Karpas-422 (cell line): ENCODE measurements around the gene SIPA1. TPM values are rescaled to one million over a fixed set of nuclear protein-coding genes. Genes with fewer than 3 reads are reported as not detected.

Source experiments
- DNase-seq: peaks from one replicate; pipeline ENCODE4 v3.0.0-alpha.2; 2015
- H2AFZ ChIP-seq: fragments of 200-600 bp; sonication (generic); 2 replicates; pipeline ENCODE4 v1.6.1; 2014; ENCODE audit warnings: antibody characterized with exemption, low read length, mixed read lengths
- H3K27ac ChIP-seq: fragments of 200-600 bp; sonication (generic); 2 replicates; pipeline ENCODE4 v1.5.1; 2014; ENCODE audit warnings: mild to moderate bottlenecking, low read length, moderate library complexity
- H3K27me3 ChIP-seq: fragments of 200-600 bp; sonication (generic); 2 replicates; pipeline ENCODE4 v1.6.1; 2014; ENCODE audit warnings: low read length, mixed read lengths
- H3K36me3 ChIP-seq: fragments of 200-600 bp; sonication (generic); 2 replicates; pipeline ENCODE4 v1.6.1; 2014; ENCODE audit warnings: low read length, mixed read lengths; ENCODE audit not compliant: insufficient read depth
- H3K4me1 ChIP-seq: fragments of 200-600 bp; sonication (generic); 2 replicates; pipeline ENCODE4 v1.6.1; 2014; ENCODE audit warnings: mild to moderate bottlenecking, low read length, mixed read lengths
- H3K4me2 ChIP-seq: fragments of 200-600 bp; sonication (generic); 2 replicates; pipeline ENCODE4 v1.6.1; 2014; ENCODE audit warnings: low read length, low read depth, mild to moderate bottlenecking; ENCODE audit not compliant: poor library complexity, severe bottlenecking
- H3K4me3 ChIP-seq: fragments of 200-600 bp; sonication (generic); 2 replicates; pipeline ENCODE4 v1.5.1; 2014; ENCODE audit warnings: mild to moderate bottlenecking, antibody characterized with exemption, low read length, mixed read lengths
- H3K79me2 ChIP-seq: fragments of 200-600 bp; sonication (generic); 2 replicates; pipeline ENCODE4 v1.6.1; 2014; ENCODE audit warnings: mild to moderate bottlenecking, low read length, mixed read lengths
- H3K9ac ChIP-seq: fragments of 200-600 bp; sonication (generic); 2 replicates; pipeline ENCODE4 v1.6.0; 2014; ENCODE audit warnings: low read length
- H3K9me2 ChIP-seq: fragments of 200-600 bp; sonication (generic), shearing (Covaris generic); replicated peaks from 2 replicates; pipeline ENCODE4 v1.6.0; 2014; ENCODE audit warnings: mild to moderate bottlenecking, low read length, moderate library complexity; ENCODE audit not compliant: insufficient read depth
- H3K9me3 ChIP-seq: fragments of 300-700, 200-600 bp; sonication (generic); 2 replicates; pipeline ENCODE4 v1.6.1; 2014; ENCODE audit warnings: low read length, mixed read lengths
- H4K20me1 ChIP-seq: fragments of 200-600 bp; sonication (generic); 2 replicates; pipeline ENCODE4 v1.6.1; 2014; ENCODE audit warnings: mild to moderate bottlenecking, antibody characterized with exemption, low read length, low read depth; ENCODE audit not compliant: insufficient read depth
- total RNA-seq: library from RNA; depleted of rRNA; stranded (reverse); fragments of >200 nt; shearing (Covaris generic); gene quantifications from 2 replicates; pipeline ENCODE4 v1.2.3, GENCODE V29; 2014; ENCODE audit warnings: low replicate concordance

SIPA1 gene
- total RNA-seq, 1 experiment from 2014 or later = 74.6 TPM

DNA sequence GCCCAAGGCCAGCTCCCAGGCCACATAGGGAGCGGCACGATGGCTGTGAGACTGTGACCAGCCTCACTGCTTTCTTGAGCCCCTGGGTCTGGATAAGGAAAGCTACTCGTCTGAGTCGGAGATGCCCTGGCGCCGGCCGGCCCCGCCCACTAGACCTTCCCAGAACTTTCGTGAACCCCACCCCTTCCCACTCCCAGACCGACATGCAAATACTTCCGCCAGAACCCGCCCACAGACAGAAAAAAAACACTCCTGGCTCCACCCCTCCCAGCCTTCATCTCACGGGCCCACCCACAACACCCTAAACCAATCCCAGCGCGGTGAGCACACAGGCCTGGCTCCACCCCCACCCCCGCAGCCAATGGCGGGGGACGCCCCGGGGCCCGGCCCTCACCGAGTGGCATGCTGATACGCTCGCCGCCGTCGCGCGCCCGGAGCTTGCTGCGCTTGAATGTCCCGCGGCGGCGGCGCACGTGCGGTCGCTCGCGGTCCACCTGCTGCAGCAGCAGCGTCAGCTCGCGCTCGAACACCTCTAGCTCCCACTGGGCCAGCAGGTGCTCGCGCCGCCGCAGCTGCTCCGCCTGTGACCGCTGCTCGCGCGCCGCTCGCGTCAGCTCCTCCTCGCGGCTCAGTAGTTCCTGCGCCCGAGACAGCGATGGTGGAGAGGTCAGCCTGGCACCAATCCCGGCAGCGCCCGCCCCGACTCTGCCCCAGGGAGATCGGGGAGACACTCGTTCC lies 30.9 kb upstream of the SIPA1 start:
- no peaks in the 10 kb centered on the region for H3K9me3 ChIP-seq
- peaks cover 15% of the 10 kb centered on the region for H3K36me3 ChIP-seq
- H3K4me1 ChIP-seq = peaks cover 10% of the 10 kb centered on the region
- peaks cover 8% of the 10 kb centered on the region for H3K79me2 ChIP-seq
- H3K4me3 ChIP-seq = no peak overlapping the region
- no peaks in the 10 kb centered on the region for H3K9me2 ChIP-seq
- no peak overlapping the region for H3K4me2 ChIP-seq
- no peak overlapping the region for H2AFZ ChIP-seq
- H3K27me3 ChIP-seq = no peaks in the 10 kb centered on the region
- DNase-seq = peak; percentile 87
- H4K20me1 ChIP-seq = no peaks in the 10 kb centered on the region
- no peak overlapping the region for H3K27ac ChIP-seq
- H3K9ac ChIP-seq = no peak overlapping the region

DNA sequence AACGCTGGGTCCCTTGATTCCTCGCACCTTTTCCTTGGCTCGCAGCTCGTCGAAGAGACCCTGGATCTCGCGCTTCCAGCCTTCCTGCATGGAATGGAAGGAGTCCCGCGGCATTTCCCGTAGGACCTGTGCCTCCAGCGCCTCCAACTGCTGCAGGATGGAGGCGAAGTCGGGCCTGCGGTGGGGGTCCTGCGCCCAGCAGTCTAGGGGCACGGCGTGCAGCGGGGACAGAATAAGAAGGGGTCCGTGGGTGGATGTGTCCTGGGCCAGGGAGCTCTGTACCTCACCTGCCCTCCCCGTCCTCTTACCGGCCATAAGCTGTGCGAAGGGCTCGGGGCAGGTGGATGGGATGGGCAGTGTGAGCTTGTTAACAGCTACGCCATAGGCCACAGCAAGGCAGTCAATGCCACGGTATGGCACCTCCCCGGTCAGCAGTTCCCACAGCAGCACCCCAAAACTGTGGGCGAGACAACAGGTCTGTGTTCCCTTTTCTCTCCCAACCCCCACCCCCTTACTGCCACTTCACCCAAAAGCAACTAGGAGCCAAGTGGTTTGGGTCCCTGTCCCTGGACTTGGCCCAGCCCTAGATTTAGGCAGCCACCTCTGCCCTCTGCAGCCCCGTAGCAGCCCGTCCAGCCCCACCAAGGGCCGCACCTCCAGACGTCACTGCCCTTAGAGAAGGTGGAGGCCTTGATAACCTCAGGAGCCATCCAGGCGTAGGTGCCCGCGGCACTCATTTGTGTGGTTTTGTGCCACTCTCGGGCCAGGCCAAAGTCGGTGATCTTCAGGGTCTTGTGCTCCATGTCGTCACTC lies 30.1 kb upstream of the SIPA1 start:
- H3K79me2 ChIP-seq = peaks cover 15% of the 10 kb centered on the region
- no peak for DNase-seq
- H3K9ac ChIP-seq = no peak overlapping the region
- peaks cover 15% of the 10 kb centered on the region for H3K36me3 ChIP-seq
- H3K4me3 ChIP-seq = no peak overlapping the region
- no peak overlapping the region for H2AFZ ChIP-seq
- no peak overlapping the region for H3K4me2 ChIP-seq
- H3K9me3 ChIP-seq = no peaks in the 10 kb centered on the region
- H3K9me2 ChIP-seq = no peaks in the 10 kb centered on the region
- H3K4me1 ChIP-seq = peaks cover 18% of the 10 kb centered on the region
- H3K27me3 ChIP-seq = no peaks in the 10 kb centered on the region
- no peak overlapping the region for H3K27ac ChIP-seq
- no peaks in the 10 kb centered on the region for H4K20me1 ChIP-seq

DNA sequence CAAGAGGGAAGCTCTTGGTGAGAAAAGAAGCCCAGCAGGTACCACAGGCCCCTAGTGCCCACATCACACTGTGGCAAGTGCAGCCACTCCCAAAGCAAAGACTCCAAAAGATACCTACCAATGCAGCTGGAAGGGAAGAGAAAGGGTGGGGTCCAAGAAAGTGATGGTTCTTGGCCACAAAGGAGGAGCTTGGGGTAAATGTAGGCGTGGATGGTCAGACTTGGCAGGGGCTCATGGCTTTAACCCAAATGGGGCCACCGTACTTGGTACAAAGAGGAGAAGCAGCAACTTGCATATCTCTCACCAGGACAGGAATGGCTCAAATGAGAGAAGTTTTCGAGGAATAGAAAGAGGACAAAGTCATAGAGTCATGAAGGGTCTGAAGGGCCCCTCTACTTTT lies 28.7 kb upstream of the SIPA1 start:
- peaks cover 29% of the 10 kb centered on the region for H3K79me2 ChIP-seq
- H3K36me3 ChIP-seq = peaks cover 15% of the 10 kb centered on the region
- no peaks in the 10 kb centered on the region for H3K27me3 ChIP-seq
- H3K27ac ChIP-seq = no peak overlapping the region
- H4K20me1 ChIP-seq = no peaks in the 10 kb centered on the region
- no peak overlapping the region for H3K9ac ChIP-seq
- no peak overlapping the region for H3K4me3 ChIP-seq
- no peaks in the 10 kb centered on the region for H3K9me2 ChIP-seq
- peaks cover 24% of the 10 kb centered on the region for H3K4me1 ChIP-seq
- no peaks in the 10 kb centered on the region for H3K9me3 ChIP-seq
- H2AFZ ChIP-seq = no peak overlapping the region
- DNase-seq = no peak
- no peak overlapping the region for H3K4me2 ChIP-seq

DNA sequence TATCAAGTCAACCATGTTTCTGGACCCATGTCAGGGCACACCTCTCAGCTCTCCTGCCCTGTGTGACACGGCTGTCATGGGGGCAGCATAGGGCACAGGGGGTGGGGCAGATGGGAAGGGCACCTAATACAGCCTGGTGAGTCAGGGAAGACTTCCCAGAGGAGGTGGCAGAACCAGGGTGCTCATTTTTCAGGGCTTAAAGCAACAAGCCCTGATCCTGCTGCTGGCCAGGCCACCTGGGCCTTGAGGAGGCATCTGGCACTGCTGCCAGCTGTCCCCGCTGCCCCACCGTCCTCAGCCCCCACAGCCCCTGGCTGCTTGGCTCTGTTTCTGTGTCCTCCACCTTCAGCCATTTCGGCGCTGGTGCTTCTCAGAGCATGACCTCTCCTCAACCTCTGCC lies 28.2 kb upstream of the SIPA1 start:
- Histone ChIP-seq H3K9me3 (no peaks in the 10 kb centered on the region), H3K4me1 (peaks cover 24% of the 10 kb centered on the region), H3K9ac (no peak overlapping the region), H3K4me3 (no peak overlapping the region), H3K36me3 (peaks cover 15% of the 10 kb centered on the region), H3K9me2 (no peaks in the 10 kb centered on the region), H3K4me2 (no peak overlapping the region), H3K27me3 (no peaks in the 10 kb centered on the region), H3K79me2 (peaks cover 33% of the 10 kb centered on the region), H4K20me1 (no peaks in the 10 kb centered on the region), H2AFZ (no peak overlapping the region), H3K27ac (no peak overlapping the region)
- DNase-seq = no peak

DNA sequence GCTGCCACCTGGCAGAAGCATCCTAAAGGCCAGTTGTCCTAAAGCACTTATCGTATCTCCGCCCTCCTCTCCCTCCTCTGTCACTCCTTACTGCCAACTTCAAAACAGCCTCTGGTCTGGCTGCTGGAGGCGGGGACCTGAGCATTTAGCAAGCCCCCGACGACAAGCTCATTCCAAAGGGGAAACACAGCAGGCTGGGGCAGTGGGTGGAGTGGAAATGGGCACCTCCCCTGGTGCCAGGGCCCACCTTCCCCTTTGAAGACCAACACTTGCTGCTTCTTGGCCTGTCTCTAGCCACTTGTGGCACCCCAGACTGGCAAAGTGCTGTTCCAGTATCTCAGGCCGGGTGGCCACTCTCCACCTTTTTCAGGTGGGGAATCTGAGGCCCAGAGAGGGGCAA lies 27.5 kb upstream of the SIPA1 start:
- H3K4me2 ChIP-seq = no peak overlapping the region
- peaks cover 24% of the 10 kb centered on the region for H3K4me1 ChIP-seq
- H3K27me3 ChIP-seq = no peaks in the 10 kb centered on the region
- no peaks in the 10 kb centered on the region for H3K9me3 ChIP-seq
- no peak for DNase-seq
- peaks cover 13% of the 10 kb centered on the region for H3K36me3 ChIP-seq
- peaks cover 33% of the 10 kb centered on the region for H3K79me2 ChIP-seq
- H3K9me2 ChIP-seq = no peaks in the 10 kb centered on the region
- H3K27ac ChIP-seq = no peak overlapping the region
- H4K20me1 ChIP-seq = no peaks in the 10 kb centered on the region
- no peak overlapping the region for H3K4me3 ChIP-seq
- peak overlapping the region; percentile 16; the same call in 1 of the 2 replicates for H3K9ac ChIP-seq
- H2AFZ ChIP-seq = no peak overlapping the region

DNA sequence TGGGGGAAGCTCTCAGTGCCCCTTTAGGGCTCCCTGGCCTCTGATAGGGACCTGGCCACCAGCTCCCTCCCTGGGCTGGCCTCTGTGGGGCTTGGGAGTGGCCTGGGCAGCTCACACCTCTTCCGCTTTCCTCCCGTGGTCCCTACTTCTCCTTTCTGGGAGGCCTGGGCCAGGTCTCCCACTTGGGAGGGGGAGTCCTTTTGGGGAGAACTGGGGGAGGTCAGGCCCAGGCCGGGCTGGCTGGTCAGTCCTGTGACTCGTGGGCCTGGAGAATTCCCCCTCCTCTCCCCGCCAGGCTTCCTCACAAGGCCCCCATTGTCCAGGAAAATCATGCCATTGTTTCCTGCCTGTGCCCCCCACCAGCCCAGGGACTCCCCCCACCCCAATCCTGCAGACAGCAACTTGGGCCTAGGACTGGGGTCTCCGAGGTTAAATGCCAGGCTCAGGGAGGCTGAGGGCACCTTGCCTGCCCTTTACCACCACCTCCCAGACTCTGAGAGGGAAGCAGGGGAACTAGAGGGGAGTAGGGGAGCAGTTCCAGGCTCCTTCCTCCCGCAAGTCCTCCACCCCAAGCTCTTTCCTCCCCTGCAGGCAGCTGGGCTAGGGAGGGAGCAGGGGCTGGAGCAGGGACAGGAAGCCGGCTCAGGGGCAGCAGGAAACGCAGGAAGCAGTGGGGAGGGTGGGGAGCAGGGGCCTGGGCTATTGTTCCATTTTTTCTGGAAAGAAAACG lies 26.7 kb upstream of the SIPA1 start:
- Histone ChIP-seq H3K9me3 (no peaks in the 10 kb centered on the region), H3K4me2 (peak overlapping the region; percentile 86), H4K20me1 (peaks cover under 1% of the 10 kb centered on the region; the same call in 1 of the 2 replicates), H3K36me3 (peaks cover 8% of the 10 kb centered on the region; the same call in 1 of the 2 replicates), H3K27ac (no peak overlapping the region), H3K9ac (peak overlapping the region; percentile 80), H3K9me2 (no peaks in the 10 kb centered on the region), H3K4me3 (no peak overlapping the region), H3K4me1 (peaks cover 24% of the 10 kb centered on the region), H3K79me2 (peaks cover 39% of the 10 kb centered on the region), H3K27me3 (no peaks in the 10 kb centered on the region), H2AFZ (no peak overlapping the region)
- no peak for DNase-seq

DNA sequence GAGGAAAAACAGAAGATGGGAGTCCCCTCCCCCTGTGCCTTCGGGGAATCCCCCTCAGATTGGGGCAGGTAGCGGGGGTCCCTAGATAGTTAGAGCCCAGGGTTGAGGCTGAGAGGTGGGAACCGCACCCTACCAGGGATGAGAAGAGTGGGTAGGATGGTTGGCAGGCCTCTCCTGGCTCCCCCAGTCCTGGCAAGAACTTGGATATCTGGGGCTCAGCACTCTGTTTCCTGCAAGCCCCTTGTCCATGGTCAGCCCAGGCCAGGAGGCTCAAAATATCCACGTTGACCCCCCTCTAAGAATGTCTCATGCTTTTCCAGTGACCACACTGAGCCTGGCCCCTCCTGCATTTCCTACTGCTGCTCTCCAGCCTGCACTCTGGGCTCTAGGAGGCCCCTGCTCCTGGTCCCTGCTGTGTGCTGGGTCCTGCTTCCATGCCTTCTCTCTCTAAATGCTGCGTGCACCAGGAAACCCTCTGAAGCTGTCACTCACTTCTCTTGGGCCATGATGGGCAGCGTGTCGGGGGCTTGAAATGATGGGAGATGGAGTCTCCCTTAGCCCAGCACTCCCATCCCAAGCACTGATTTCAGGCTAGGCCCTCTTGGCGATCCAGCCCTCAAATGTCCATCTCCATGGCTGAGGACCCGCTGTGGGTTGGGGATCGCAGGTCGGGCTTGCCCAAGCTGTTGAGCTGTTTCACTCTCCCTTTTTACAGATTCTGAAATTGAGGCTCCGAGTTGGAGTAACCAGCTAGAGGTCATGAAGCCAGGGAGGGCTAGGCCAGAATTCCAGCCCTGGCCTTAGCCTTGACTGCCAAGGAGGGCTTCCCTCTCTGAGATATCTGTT lies 25.9 kb upstream of the SIPA1 start:
- no peak for DNase-seq
- Histone ChIP-seq H2AFZ (no peak overlapping the region), H3K4me1 (peaks cover 29% of the 10 kb centered on the region), H3K79me2 (peaks cover 46% of the 10 kb centered on the region), H3K27me3 (no peaks in the 10 kb centered on the region), H3K9me3 (no peaks in the 10 kb centered on the region), H3K36me3 (peaks cover 3% of the 10 kb centered on the region; the same call in 1 of the 2 replicates), H3K27ac (no peak overlapping the region), H4K20me1 (peaks cover 8% of the 10 kb centered on the region; the same call in 1 of the 2 replicates), H3K4me2 (peak overlapping the region; percentile 86), H3K9ac (peak overlapping the region; percentile 80), H3K4me3 (peak overlapping the region; percentile 92; the same call in 1 of the 2 replicates), H3K9me2 (no peaks in the 10 kb centered on the region)
